H1 (cell line): ENCODE data around the gene VAPA. TPM values are rescaled to one million over a fixed set of nuclear protein-coding genes. Genes with fewer than 3 reads are reported as not detected.

Experiments
- CTCF ChIA-PET: fragments of 300-600 bp; sonication (Branson Sonifier 250); formaldehyde crosslinking; loops from one replicate; lab custom pipeline; 2021; ENCODE audit not compliant: partially characterized antibody; lab: Charles Lee
- POLR2A ChIA-PET: fragments of 300-600 bp; sonication (Branson Sonifier 250); formaldehyde crosslinking; loops from one replicate; lab custom pipeline; 2021; ENCODE audit warnings: inconsistent platforms; ENCODE audit not compliant: partially characterized antibody; lab: Charles Lee
- DNase-seq, 2 experiments: peaks; one replicate each; pipeline versions ENCODE4 v3.0.0 to v3.0.0-alpha.2; 2010 to 2022; ENCODE audit warnings: low spot score in 2 of 2, low read depth in 1 of 2, mixed read lengths in 1 of 2
- FAIRE-seq: peaks from 2 replicates; lab custom pipeline; 2011; peaks lifted over from hg19 to GRCh38; lab: Jason Lieb, UNC
- H2AFZ ChIP-seq: 2 replicates; pipeline ENCODE4 v1.8.1; 2012; ENCODE audit warnings: low read length, inconsistent platforms
- H2AK5ac ChIP-seq: 2 replicates; pipeline ENCODE4 v1.6.1; 2013; ENCODE audit warnings: low read depth, low read length
- H2BK120ac ChIP-seq: replicated peaks from 2 replicates; pipeline ENCODE3; 2013; ENCODE audit warnings: low read depth, low read length, inconsistent platforms
- H2BK12ac ChIP-seq: 2 replicates; pipeline ENCODE4 v1.6.1; 2013; ENCODE audit warnings: low read depth, low read length
- H2BK15ac ChIP-seq: 2 replicates; pipeline ENCODE4 v1.6.1; 2013; ENCODE audit warnings: low read length
- H2BK20ac ChIP-seq: 2 replicates; pipeline ENCODE4 v1.6.1; 2013; ENCODE audit warnings: low read length
- H2BK5ac ChIP-seq: 2 replicates; pipeline ENCODE4 v1.6.1; 2013; ENCODE audit warnings: low read depth, low read length
- H3K14ac ChIP-seq: 2 replicates; pipeline ENCODE4 v1.6.1; 2013; ENCODE audit warnings: inconsistent platforms; ENCODE audit not compliant: insufficient read length
- H3K18ac ChIP-seq: 2 replicates; pipeline ENCODE4 v1.6.1; 2013; ENCODE audit warnings: low read length; ENCODE audit errors: extremely low read depth
- H3K23ac ChIP-seq: 2 replicates; pipeline ENCODE4 v1.6.1; 2013; ENCODE audit warnings: inconsistent platforms; ENCODE audit not compliant: insufficient read length
- H3K23me2 ChIP-seq: 2 replicates; pipeline ENCODE4 v1.6.1; 2013; ENCODE audit warnings: low read depth, low read length
- H3K27ac ChIP-seq: 2 replicates; pipeline ENCODE4 v1.6.1; 2011; ENCODE audit warnings: low read depth, low read length, inconsistent platforms
- H3K27me3 ChIP-seq, 4 experiments: replicated peaks in 1 of 4; 1 replicate in 1 of 4; 2 replicates in 3 of 4; pipeline versions ENCODE4 v1.6.1 to v1.8.1; 2011 to 2013; ENCODE audit warnings: low read length in 3 of 4, mild to moderate bottlenecking in 3 of 4, inconsistent platforms in 2 of 4, mixed read lengths in 2 of 4, moderate library complexity in 1 of 4; ENCODE audit not compliant: control insufficient read depth in 3 of 4, insufficient read depth in 3 of 4; ENCODE audit errors: extremely low read depth in 1 of 4
- H3K36me3 ChIP-seq, 4 experiments: 2 replicates each; pipeline versions ENCODE4 v1.6.1 to v1.8.1; 2011 to 2013; ENCODE audit warnings: mild to moderate bottlenecking in 4 of 4, low read length in 3 of 4, moderate library complexity in 2 of 4, control low read depth in 1 of 4, inconsistent platforms in 1 of 4; ENCODE audit not compliant: insufficient read depth in 4 of 4, control insufficient read depth in 2 of 4
- H3K4ac ChIP-seq: replicated peaks from 2 replicates; pipeline ENCODE3; 2013; ENCODE audit warnings: low read length, low read depth, mixed read lengths, inconsistent platforms; ENCODE audit not compliant: insufficient read length
- H3K4me1 ChIP-seq, 4 experiments: replicated peaks in 1 of 4; 1 replicate in 1 of 4; 2 replicates in 3 of 4; pipeline versions ENCODE4 v1.6.1 to v1.8.1; 2011 to 2013; ENCODE audit warnings: low read length in 3 of 4, inconsistent platforms in 2 of 4, mixed read lengths in 1 of 4; ENCODE audit not compliant: insufficient read depth in 4 of 4, control insufficient read depth in 3 of 4
- H3K4me2 ChIP-seq, 2 experiments: 2 replicates each; pipeline versions ENCODE4 v1.6.1 to v1.8.1; 2011 to 2013; ENCODE audit warnings: low read depth in 2 of 2, low read length in 2 of 2, control low read depth in 1 of 2, inconsistent platforms in 1 of 2, mild to moderate bottlenecking in 1 of 2; ENCODE audit not compliant: insufficient read depth in 1 of 2
- H3K4me3 ChIP-seq, 4 experiments: fragments of 200-600, 300-600 bp in 1 of 4; sonication (generic), shearing (Covaris generic), sonication (Bioruptor Twin) in 1 of 4; 2 replicates each; pipeline versions ENCODE4 v1.5.1 to v1.8.1; 2011 to 2016; ENCODE audit warnings: low read length in 4 of 4, low read depth in 3 of 4, control low read depth in 2 of 4, inconsistent platforms in 2 of 4, mild to moderate bottlenecking in 2 of 4, mixed read lengths in 1 of 4, moderate library complexity in 1 of 4; ENCODE audit not compliant: insufficient read depth in 2 of 4; ENCODE audit errors: extremely low read depth in 1 of 4
- H3K56ac ChIP-seq: replicated peaks from 2 replicates; pipeline ENCODE3; 2013; ENCODE audit warnings: low read depth, mild to moderate bottlenecking, mixed read lengths, low read length, inconsistent platforms; ENCODE audit not compliant: insufficient read length
- H3K79me1 ChIP-seq: 2 replicates; pipeline ENCODE4 v1.6.1; 2013; ENCODE audit warnings: low read depth, low read length, control low read depth
- H3K79me2 ChIP-seq, 2 experiments: 2 replicates each; pipeline versions ENCODE4 v1.6.1 to v1.8.1; 2012 to 2013; ENCODE audit warnings: low read length in 2 of 2, mild to moderate bottlenecking in 2 of 2, inconsistent platforms in 1 of 2; ENCODE audit not compliant: insufficient read depth in 2 of 2, control insufficient read depth in 1 of 2
- H3K9ac ChIP-seq, 4 experiments: replicated peaks in 1 of 4; 1 replicate in 1 of 4; 2 replicates in 3 of 4; pipeline versions ENCODE4 v1.6.1 to v1.8.1; 2011 to 2013; ENCODE audit warnings: low read depth in 3 of 4, low read length in 3 of 4, control low read depth in 2 of 4, mild to moderate bottlenecking in 2 of 4, moderate library complexity in 2 of 4, inconsistent platforms in 1 of 4; ENCODE audit errors: extremely low read depth in 1 of 4
- H3K9me3 ChIP-seq, 2 experiments: 2 replicates each; pipeline versions ENCODE4 v1.6.1 to v1.8.1; 2012 to 2013; ENCODE audit warnings: mild to moderate bottlenecking in 2 of 2, moderate library complexity in 2 of 2, control low read depth in 1 of 2, inconsistent platforms in 1 of 2, low read depth in 1 of 2, low read length in 1 of 2, mixed read lengths in 1 of 2; ENCODE audit not compliant: insufficient read depth in 2 of 2
- H4K20me1 ChIP-seq, 2 experiments: replicated peaks in 1 of 2; 2 replicates each; pipeline versions ENCODE3 to v1.8.1; 2011 to 2013; ENCODE audit warnings: inconsistent platforms in 2 of 2, low read length in 2 of 2, mild to moderate bottlenecking in 1 of 2; ENCODE audit not compliant: insufficient read depth in 2 of 2, control insufficient read depth in 1 of 2
- H4K5ac ChIP-seq: 2 replicates; pipeline ENCODE4 v1.6.1; 2013; ENCODE audit warnings: low read length, low read depth, mixed read lengths, inconsistent platforms; ENCODE audit not compliant: insufficient read length
- H4K8ac ChIP-seq: 2 replicates; pipeline ENCODE4 v1.8.0; 2013; ENCODE audit warnings: mild to moderate bottlenecking, moderate library complexity, low read length, inconsistent platforms; ENCODE audit not compliant: insufficient read depth; ENCODE audit errors: extremely low read depth
- H4K91ac ChIP-seq: replicated peaks from 2 replicates; pipeline ENCODE3; 2013; ENCODE audit warnings: low read length, mixed read lengths, inconsistent platforms; ENCODE audit not compliant: insufficient read length
- CHD2 ChIP-seq: IDR thresholded peaks from 2 replicates; pipeline ENCODE4 v1.6.1; 2012; ENCODE audit warnings: low read length, improper control_type of control experiment
- HDAC6 ChIP-seq: IDR thresholded peaks from one replicate; pipeline ENCODE4 v1.7.1; 2012; ENCODE audit warnings: low read depth, mild to moderate bottlenecking, inconsistent platforms, low read length, moderate library complexity
- SP2 ChIP-seq: IDR thresholded peaks from 2 replicates; pipeline ENCODE4 v1.6.1; 2012; ENCODE audit warnings: mild to moderate bottlenecking, low read length, inconsistent platforms
- TAF1 ChIP-seq: IDR thresholded peaks from 2 replicates; pipeline ENCODE4 v1.6.1; 2011; ENCODE audit warnings: mild to moderate bottlenecking, low read depth, low read length
- TAF7 ChIP-seq: optimal IDR thresholded peaks from 2 replicates; pipeline ENCODE3; 2011; ENCODE audit warnings: low read depth, mild to moderate bottlenecking, inconsistent platforms, low read length, moderate library complexity, borderline replicate concordance
- TBP ChIP-seq: IDR thresholded peaks from 2 replicates; pipeline ENCODE4 v1.6.1; 2011; ENCODE audit warnings: low read depth, low read length, improper control_type of control experiment
- USF2 ChIP-seq: IDR thresholded peaks from 2 replicates; pipeline ENCODE4 v1.6.1; 2011; ENCODE audit warnings: low read length, improper control_type of control experiment
- WGBS, 2 experiments: shearing (Covaris generic) in 1 of 2; methylation state at CpG; one replicate each; pipeline versions ENCODE4 v1.1.6 to v1.1.7; 2013 to 2015; ENCODE audit warnings: low lambda C conversion rate in 2 of 2, mixed read lengths in 2 of 2, inconsistent platforms in 1 of 2, low coverage in 1 of 2, missing lambda C conversion rate in 1 of 2; ENCODE audit not compliant: insufficient replicate concordance in 2 of 2, insufficient coverage in 1 of 2, insufficient read length in 1 of 2; ENCODE audit errors: extremely low coverage in 1 of 2, missing lambda C conversion rate in 1 of 2; 5-methylcytosine and 5-hydroxymethylcytosine counted together
- polyA plus RNA-seq, 7 experiments: library from polyadenylated mRNA; depleted of rRNA in 3 of 7; stranded (reverse) in 5 of 7; unstranded in 2 of 7; fragments of >200 nt in 5 of 7; fragments of 200-250 nt in 2 of 7; gene quantifications; 1 replicate in 5 of 7; 2 replicates in 1 of 7; 4 replicates in 1 of 7; pipeline versions ENCODE4 v1.2.1 to v1.2.3, GENCODE V29; 2011 to 2013; ENCODE audit warnings: missing spikeins in 2 of 7, mixed read lengths in 2 of 7
- total RNA-seq: library from RNA; stranded (reverse); fragmentation: NEBNext Ultra II Directional; extraction: Animal tissue kit (Norgen Biotek cat#: 25700); gene quantifications from 2 replicates; pipeline ENCODE4 v1.2.1, GENCODE V29; 2021

Gene VAPA
- total and polyA plus RNA-seq, 2 of the 8 experiments (the other 6 are each of a cell fraction or from before 2014, with no cell fraction given), result 79.7 to 130 TPM

- Histone ChIP-seq H3K14ac (no peak overlapping the region), H3K18ac (no peak overlapping the region), H3K9me3 (no peaks in the 10 kb centered on the region), H3K4me2 (no peak overlapping the region), H3K4me3 (no peak overlapping the region), H3K4me1 (no peaks in the 10 kb centered on the region), H2BK20ac (no peak overlapping the region), H2BK15ac (no peak overlapping the region), H3K23ac (no peak overlapping the region), H3K27me3 (no peaks in the 10 kb centered on the region), H2BK5ac (no peak overlapping the region), H3K56ac (no peak overlapping the region), H2BK120ac (no peak overlapping the region), H3K4ac (no peak overlapping the region), H3K36me3 (peaks cover 2 to 47% (median 12%) of the 10 kb centered on the region in 4 experiments; a peak in 7 of 8 replicates), H3K27ac (no peak overlapping the region), H4K5ac (no peak overlapping the region), H4K91ac (no peak overlapping the region), H2AK5ac (no peak overlapping the region), H3K79me1 (no peaks in the 10 kb centered on the region), H3K23me2 (no peaks in the 10 kb centered on the region), H3K79me2 (peaks cover 0 to 20% of the 10 kb centered on the region in 2 experiments; a peak in 2 of 4 replicates), H3K9ac (no peak overlapping the region), H4K20me1 (peaks cover 0 to 5% of the 10 kb centered on the region in 2 experiments), H2BK12ac (no peak overlapping the region), H2AFZ (no peak overlapping the region), H4K8ac (no peak overlapping the region)
- WGBS, 2 experiments, result 93% methylated on average over 1 of the region's 1 CpG; no CpG with 5 or more reads in 1 of the 2 experiments
- CTCF ChIA-PET, result no interaction called here
- FAIRE-seq (no peak), DNase-seq (no peak)
- POLR2A ChIA-PET, result no interaction called here
- TF ChIP-seq HDAC6 (no peak), TAF7 (no peak), TAF1 (no peak), TBP (no peak), SP2 (no peak), USF2 (no peak), CHD2 (no peak)
These were observed 27.8 kb downstream of the VAPA start for GRCh38 chr18:9941660-9942059.
